PC-9 (cell line): ENCODE results near the gene RNASEH2B.

ENCODE experiments used
- CTCF ChIP-seq: fragments of 200-600 bp; sonication (generic); conservative IDR thresholded peaks from 2 replicates; pipeline ENCODE4 v1.6.1; 2017; ENCODE audit warnings: mixed run types, antibody characterized with exemption, mild to moderate bottlenecking, moderate library complexity
- EZH2 ChIP-seq: fragments of 200-600 bp; sonication (generic); IDR thresholded peaks from 2 replicates; pipeline ENCODE4 v1.8.0; 2017; ENCODE audit warnings: antibody characterized with exemption, low read depth

GRCh38 chr13:50936679-50937078 lies 27.1 kb downstream of the RNASEH2B start:
- TF ChIP-seq CTCF (no peak), EZH2 (no peak)
